OCI-LY1 (cell line): ENCODE results near the gene CEP128.

Experiments used
- EZH2 ChIP-seq: fragments of 200-600 bp; sonication (generic), shearing (Covaris generic); IDR thresholded peaks from 2 replicates; pipeline ENCODE4 v1.8.0; 2017; ENCODE audit warnings: borderline replicate concordance, mixed run types, mild to moderate bottlenecking, antibody characterized with exemption, low read length, moderate library complexity, mixed read lengths
- TF ChIP-seq, protein P1 (sequence below): fragments of 200-600 bp; sonication (generic), shearing (Covaris generic); IDR thresholded peaks from 2 replicates; pipeline ENCODE4 v1.5.1; 2017; ENCODE audit warnings: mild to moderate bottlenecking, antibody characterized with exemption, low read length, moderate library complexity, mixed read lengths

DNA sequence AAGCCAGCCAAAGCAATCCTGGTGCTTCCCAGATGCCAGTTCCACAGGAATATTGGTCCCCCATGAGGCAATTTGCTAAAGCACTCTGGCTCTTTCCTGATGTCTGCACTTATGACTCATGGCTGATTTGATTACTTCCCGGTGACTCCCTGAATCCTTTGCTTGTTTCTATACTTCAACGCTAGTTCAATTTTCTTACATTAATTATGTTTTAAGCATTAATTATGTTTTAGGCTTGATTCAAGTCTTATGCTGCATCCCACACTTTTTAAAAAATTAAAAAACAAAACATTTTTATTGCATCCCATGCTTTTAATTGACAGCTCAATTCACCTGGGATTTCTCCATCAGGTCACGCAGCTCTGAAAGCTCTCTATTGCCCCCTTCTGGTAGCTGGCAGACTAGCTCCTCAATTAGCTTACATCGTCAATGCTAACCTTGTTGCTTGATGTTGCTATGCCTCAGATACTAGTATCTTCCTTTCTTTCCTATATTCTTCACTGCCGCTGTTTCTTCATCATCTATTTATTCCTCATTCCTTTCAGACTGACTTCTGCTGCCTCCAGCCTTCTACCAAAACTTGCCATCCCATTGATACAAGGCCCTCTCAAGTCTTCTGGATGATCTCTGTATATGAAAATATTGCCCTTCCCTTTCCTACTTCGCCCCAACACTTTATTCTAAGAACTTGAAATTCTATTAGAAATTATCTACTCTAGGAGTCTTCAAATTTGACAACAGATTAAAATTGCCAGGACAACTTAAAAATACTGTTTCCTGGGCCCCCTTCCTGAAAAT lies 45.9 kb upstream of the CEP128 start:
- TF ChIP-seq, protein P1, sequence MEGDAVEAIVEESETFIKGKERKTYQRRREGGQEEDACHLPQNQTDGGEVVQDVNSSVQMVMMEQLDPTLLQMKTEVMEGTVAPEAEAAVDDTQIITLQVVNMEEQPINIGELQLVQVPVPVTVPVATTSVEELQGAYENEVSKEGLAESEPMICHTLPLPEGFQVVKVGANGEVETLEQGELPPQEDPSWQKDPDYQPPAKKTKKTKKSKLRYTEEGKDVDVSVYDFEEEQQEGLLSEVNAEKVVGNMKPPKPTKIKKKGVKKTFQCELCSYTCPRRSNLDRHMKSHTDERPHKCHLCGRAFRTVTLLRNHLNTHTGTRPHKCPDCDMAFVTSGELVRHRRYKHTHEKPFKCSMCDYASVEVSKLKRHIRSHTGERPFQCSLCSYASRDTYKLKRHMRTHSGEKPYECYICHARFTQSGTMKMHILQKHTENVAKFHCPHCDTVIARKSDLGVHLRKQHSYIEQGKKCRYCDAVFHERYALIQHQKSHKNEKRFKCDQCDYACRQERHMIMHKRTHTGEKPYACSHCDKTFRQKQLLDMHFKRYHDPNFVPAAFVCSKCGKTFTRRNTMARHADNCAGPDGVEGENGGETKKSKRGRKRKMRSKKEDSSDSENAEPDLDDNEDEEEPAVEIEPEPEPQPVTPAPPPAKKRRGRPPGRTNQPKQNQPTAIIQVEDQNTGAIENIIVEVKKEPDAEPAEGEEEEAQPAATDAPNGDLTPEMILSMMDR: peak; percentile 95
- no peak for TF ChIP-seq EZH2
